ENCODE results near the gene ZNF385C.

The ZNF385C gene

DNA sequence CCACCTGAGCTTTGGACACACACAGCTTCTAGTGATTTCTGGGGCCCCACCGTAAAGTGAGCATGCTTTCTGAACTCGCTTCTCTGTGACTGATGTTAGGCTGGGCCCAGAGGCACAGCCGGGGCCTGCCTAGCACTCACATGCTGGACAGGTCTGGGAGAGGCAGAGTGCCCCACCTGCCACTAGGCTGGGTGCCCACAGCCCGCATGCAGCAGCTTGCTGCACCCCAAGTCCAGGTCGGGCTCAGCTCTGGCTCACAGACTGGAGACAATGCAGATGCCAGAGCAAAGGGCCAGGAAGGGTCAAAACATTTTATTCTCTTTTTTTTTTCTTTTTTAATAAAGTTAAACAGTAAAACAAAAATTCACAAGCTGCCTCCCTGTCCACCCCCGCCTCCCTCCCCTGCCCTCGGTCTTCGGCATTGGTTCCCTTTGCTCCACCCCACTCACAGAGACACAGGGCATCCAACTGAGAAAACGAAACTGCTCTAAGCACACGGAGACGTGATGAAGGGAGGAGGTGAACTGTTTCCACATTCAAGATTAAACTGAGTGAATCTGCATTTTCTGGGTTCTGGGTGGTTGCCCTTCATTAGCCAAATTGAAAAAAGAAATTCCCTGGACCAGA, 122.0 kb downstream of the ZNF385C start:
- DNase-seq, result no peak
- no peak overlapping the region for H3K4me3 ChIP-seq (ENCODE audit: insufficient read depth, low read depth, low read length, poor library complexity, severe bottlenecking)
- no peak overlapping the region for H3K27ac ChIP-seq (ENCODE audit: insufficient read depth, low read length, poor library complexity, severe bottlenecking)
- no peaks in the 10 kb centered on the region for H3K27me3 ChIP-seq (replicated peaks; ENCODE audit: control insufficient read depth, insufficient read depth, low read length, poor library complexity, severe bottlenecking)
- no peaks in the 10 kb centered on the region for H3K9me3 ChIP-seq (ENCODE audit: control insufficient read depth, low read length)
- H3K36me3 ChIP-seq (ENCODE audit: control insufficient read depth, insufficient read depth, low read length), result peaks cover 85% of the 10 kb centered on the region
- no peaks in the 10 kb centered on the region for H3K4me1 ChIP-seq (ENCODE audit: control insufficient read depth, insufficient read depth, low read length, poor library complexity, severe bottlenecking)

Data from effector memory CD4-positive, alpha-beta T cell (primary cell).